Measurements from ENCODE around the gene LGALS1.
"Not testable (repeated sequence)": the region's sequence is repeated elsewhere in the genome, so short reads cannot be mapped to it uniquely, and the experiment has no call there.

Gene LGALS1

DNA sequence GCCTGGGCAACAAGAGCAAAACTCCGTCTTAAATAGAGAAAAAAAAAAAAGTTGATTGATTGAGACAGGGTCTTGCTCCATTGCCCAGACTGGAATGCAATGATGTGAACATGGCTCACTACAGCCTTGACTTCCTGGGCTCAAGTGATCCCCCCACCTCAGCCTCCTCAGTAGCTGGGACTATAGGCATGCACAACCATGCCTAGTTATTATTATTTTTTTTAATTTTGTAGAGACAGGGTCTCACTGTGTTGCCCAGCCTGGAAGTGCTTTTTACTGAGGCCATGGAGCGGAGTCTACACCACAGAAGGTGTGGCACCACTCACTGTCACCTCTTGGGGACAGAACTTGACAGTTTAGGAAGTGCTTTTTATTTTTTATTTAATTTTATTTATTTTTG is 39.2 kb downstream of the LGALS1 start:
- DNase-seq (ENCODE audit: low read depth): no peak
- TF ChIP-seq, protein P1, sequence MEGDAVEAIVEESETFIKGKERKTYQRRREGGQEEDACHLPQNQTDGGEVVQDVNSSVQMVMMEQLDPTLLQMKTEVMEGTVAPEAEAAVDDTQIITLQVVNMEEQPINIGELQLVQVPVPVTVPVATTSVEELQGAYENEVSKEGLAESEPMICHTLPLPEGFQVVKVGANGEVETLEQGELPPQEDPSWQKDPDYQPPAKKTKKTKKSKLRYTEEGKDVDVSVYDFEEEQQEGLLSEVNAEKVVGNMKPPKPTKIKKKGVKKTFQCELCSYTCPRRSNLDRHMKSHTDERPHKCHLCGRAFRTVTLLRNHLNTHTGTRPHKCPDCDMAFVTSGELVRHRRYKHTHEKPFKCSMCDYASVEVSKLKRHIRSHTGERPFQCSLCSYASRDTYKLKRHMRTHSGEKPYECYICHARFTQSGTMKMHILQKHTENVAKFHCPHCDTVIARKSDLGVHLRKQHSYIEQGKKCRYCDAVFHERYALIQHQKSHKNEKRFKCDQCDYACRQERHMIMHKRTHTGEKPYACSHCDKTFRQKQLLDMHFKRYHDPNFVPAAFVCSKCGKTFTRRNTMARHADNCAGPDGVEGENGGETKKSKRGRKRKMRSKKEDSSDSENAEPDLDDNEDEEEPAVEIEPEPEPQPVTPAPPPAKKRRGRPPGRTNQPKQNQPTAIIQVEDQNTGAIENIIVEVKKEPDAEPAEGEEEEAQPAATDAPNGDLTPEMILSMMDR (IDR thresholded peaks at IDR 0.05; ENCODE audit: control insufficient read depth, extremely low read depth, insufficient read depth): no peak
- no peak overlapping the region for H3K4me3 ChIP-seq (ENCODE audit: low read depth, low read length)

DNA sequence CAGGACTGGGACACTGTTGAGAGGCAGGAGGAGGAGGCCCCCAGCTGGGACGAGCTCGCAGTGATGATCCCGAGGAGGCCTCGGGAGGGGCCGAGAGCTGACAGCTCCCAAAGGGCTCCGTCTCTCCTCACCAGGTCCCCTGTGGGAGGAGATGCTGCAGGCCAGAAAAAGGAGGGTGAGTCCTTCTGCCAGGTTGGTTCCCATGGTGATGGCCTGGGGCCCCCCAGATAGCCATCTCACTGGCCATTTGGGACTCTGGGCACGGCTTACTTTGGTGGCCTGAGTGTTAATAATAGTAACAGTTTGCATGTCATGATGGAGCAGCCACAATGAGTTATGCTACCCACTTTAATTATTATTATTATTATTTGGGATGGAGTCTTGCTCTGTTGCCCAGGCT is 40.3 kb downstream of the LGALS1 start:
- TF ChIP-seq, protein P1 (IDR thresholded peaks at IDR 0.05; ENCODE audit: control insufficient read depth, extremely low read depth, insufficient read depth): no peak

DNA sequence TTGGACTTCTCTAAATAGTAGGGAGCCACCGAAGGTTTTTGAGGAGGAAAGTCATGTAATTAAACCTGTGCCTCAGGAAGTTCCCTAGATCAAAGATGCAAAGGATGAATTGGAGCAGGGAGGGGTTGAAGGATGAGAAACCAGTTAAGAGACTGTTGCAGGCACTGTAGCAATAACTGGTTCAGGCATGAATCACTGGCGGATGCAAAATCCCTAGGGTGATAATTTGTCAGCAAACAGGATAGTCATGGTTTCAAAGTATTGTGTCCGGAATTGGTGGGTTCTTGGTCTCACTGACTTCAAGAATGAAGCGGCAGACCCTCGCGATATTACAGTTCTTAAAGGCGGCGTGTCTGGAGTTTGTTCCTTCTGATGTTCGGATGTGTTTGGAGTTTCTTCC is 41.3 kb downstream of the LGALS1 start:
- TF ChIP-seq, protein P1 (IDR thresholded peaks at IDR 0.05; ENCODE audit: control insufficient read depth, extremely low read depth, insufficient read depth): no peak
- no peak overlapping the region for H3K4me3 ChIP-seq (ENCODE audit: low read depth, low read length)
- no peak for DNase-seq (ENCODE audit: low read depth)

More for the DNA sequence above, 40.3 kb downstream of the LGALS1 start:
- no peak overlapping the region for H3K4me3 ChIP-seq (ENCODE audit: low read depth, low read length)
- DNase-seq (ENCODE audit: low read depth): no peak

DNA sequence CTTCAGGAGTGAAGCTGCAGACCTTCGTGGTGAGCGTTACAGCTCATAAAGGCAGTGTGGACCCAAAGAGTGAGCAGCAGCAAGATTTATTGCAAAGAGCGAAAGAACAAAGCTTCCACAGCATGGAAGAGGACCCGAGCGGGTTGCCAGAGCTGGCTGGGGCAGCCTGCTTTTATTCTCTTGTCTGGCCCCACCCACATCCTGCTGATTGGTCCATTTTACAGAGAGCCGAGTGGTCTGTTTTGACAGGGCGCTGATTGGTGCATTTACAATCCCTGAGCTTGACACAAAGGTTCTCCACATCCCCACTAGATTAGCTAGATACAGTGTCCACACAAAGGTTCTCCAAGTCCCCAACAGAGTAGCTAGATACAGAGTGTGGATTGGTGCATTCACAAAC is 41.8 kb downstream of the LGALS1 start:
- H3K4me3 ChIP-seq (ENCODE audit: low read depth, low read length); DNase-seq (ENCODE audit: low read depth): not testable (repeated sequence)

DNA sequence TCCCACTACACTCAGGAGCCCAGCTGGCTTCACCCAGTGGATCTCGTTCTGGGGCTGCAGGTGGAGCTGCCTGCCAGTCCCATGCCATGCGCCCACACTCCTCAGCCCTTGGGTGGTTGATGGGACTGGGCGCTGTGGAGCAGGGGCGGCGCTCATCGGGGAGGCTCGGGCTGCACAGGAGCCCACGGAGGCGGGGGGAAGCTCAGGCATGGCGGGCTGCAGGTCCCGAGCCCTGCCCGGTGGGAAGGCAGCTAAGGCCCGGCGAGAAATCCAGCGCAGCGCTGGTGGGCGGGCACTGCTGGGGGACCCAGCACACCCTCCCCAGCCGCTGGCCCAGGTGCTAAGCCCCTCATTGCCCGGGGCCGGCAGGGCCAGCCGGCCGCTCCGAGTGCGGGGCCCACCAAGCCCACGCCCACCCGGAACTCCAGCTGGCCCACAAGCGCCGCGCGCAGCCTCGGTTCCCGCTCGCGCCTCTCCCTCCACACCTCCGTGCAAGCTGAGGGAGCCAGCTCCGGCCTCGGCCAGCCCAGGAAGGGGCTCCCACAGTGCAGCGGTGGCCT is 42.4 kb downstream of the LGALS1 start:
- H3K4me3 ChIP-seq (ENCODE audit: low read depth, low read length); DNase-seq (ENCODE audit: low read depth): not testable (repeated sequence)

DNA sequence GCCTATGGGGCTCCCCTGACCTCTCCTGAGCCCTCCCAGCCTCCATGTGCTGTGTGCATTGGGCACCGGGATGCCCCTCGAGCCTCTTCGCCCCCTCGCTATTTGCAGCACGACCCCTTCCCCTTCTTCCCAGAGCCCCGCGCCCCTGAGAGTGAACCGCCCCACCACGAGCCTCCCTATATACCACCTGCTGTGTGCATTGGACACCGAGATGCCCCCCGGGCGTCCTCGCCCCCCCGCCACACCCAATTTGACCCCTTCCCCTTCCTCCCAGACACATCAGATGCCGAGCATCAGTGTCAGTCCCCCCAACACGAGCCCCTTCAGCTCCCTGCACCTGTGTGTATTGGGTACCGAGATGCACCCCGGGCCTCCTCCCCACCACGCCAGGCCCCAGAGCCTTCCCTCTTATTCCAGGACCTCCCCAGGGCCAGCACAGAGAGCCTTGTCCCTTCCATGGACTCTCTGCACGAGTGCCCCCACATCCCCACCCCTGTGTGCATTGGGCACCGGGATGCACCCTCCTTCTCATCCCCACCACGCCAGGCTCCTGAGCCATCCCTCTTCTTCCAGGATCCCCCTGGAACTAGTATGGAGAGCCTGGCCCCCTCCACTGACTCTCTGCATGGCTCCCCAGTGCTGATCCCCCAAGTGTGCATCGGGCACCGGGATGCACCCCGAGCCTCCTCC is 50.3 kb downstream of the LGALS1 start:
- no peak overlapping the region for H3K4me3 ChIP-seq (ENCODE audit: low read depth, low read length)
- DNase-seq (ENCODE audit: low read depth): no peak
- TF ChIP-seq, protein P1 (IDR thresholded peaks at IDR 0.05; ENCODE audit: control insufficient read depth, extremely low read depth, insufficient read depth): no peak

DNA sequence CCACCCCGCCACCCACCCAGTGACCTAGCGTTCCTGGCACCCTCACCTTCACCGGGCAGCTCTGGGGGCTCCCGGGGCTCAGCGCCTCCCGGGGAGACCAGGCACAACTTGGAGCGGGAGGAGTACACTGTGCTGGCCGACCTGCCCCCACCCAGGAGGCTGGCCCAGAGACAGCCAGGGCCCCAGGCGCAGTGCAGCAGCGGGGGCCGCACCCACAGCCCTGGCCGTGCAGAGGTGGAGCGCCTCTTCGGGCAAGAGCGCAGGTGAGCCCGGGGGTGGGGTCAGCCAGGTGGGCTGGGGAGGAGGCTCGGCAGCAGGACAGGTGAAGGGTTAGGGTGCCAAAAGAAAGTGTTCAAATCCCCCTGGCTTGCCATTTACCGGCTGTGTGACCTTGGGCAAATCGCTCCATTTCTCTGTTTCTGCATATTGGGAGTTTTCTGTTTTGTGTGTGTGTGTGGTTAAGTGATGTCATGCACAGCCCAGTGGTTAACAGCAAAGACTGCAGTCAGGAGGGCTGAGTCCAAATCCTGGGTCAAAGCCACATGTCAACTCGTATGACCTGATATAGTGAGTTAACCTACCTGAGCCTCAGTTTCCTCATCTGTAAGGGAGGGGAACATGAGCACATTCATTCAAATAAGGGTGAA is 50.9 kb downstream of the LGALS1 start:
- TF ChIP-seq, protein P1 (IDR thresholded peaks at IDR 0.05; ENCODE audit: control insufficient read depth, extremely low read depth, insufficient read depth): no peak
- H3K4me3 ChIP-seq (ENCODE audit: low read depth, low read length): no peak overlapping the region
- no peak for DNase-seq (ENCODE audit: low read depth)

DNA sequence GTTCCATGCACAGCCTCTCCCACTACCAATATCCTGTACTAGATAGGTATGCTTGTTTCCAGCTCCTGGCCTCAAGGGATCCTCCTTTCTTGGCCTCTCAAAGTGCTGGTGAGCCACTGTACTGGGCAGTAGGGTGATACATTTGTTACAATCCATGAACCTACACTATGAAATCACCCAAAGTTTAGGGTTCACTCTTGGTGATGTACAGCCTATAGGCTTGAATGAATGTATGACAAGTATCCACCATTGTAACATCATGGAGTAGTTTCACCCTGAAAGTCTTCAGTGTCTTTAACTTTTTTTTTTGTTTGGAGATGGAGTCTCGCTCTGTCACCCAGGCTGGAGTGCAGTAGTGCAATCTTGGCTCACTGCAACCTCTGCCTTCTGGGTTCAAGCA is 53.2 kb downstream of the LGALS1 start:
- DNase-seq (ENCODE audit: low read depth): no peak
- TF ChIP-seq, protein P1 (IDR thresholded peaks at IDR 0.05; ENCODE audit: control insufficient read depth, extremely low read depth, insufficient read depth): no peak
- H3K4me3 ChIP-seq (ENCODE audit: low read depth, low read length): no peak overlapping the region
